Measurements from ENCODE around the gene RNF41. TPM values are rescaled to one million over a fixed set of nuclear protein-coding genes. Genes with fewer than 3 reads are reported as not detected.
"Not testable (repeated sequence)": the region's sequence is repeated elsewhere in the genome, so short reads cannot be mapped to it uniquely, and the experiment has no call there.

The RNF41 gene
- total RNA-seq = 75.8 and 86.0 TPM in 2 replicates

- ChIA-PET CTCF (interaction anchor here (0.6 to 4.0 kb wide), 15 partner anchors 13 to 484 kb away, joined by 3 to 52 read pairs (median 6); partner anchors contain the start of genes ANKRD52, ESYT1, GLS2 and PA2G4), POLR2A (interaction anchor here (0.5 to 4.0 kb wide), 49 partner anchors 10 to 1724 kb away, joined by 3 to 111 read pairs (median 5); partner anchors contain the start of genes ANKRD52, ATP5F1B, BLOC1S1 and CD63)
- ATAC-seq (ENCODE audit: low read depth) = peak; percentile 77
- peak; percentile 93 for DNase-seq
- Mint-ChIP-seq H3K36me3 (ENCODE audit: low read depth) (peaks cover 23% of the 10 kb centered on the region), H3K27ac (peak within 1 kb of the TSS; percentile 98), H3K9me3 (no peaks in the 10 kb centered on the region), H3K27me3 (no peaks in the 10 kb centered on the region), H3K4me3 (peak within 1 kb of the TSS; percentile 99), H3K4me1 (peaks cover 49% of the 10 kb centered on the region)
- intact Hi-C loops (cut with micrococcal nuclease) = loop anchor here (1.0 to 5.0 kb wide), 8 partner anchors 45 to 1299 kb away; partner anchors contain the start of genes COQ10A, CS, DDIT3 and MYL6
- TF ChIP-seq CTCF (IDR thresholded peaks at IDR 0.05) = no peak
These were observed at the start of gene RNF41 for GRCh38 chr12:56221757-56222530. Gene RNF41 (minus strand): TSS chr12:56221922. CDS start chr12:56214047, 7,875 bp downstream.

- no peaks in the 10 kb centered on the region for H3K27me3 Mint-ChIP-seq
- H3K4me1 Mint-ChIP-seq = peaks cover 16% of the 10 kb centered on the region
- no peak for TF ChIP-seq CTCF (IDR thresholded peaks at IDR 0.05)
- POLR2A ChIA-PET = interaction anchor here (1.0 kb wide), 1 partner anchor 108 kb away, joined by 4 read pairs; no protein-coding TSS in a partner anchor
- H3K4me3 Mint-ChIP-seq = no peak overlapping the region
- peaks cover 72% of the 10 kb centered on the region for H3K36me3 Mint-ChIP-seq (ENCODE audit: low read depth)
- ATAC-seq (ENCODE audit: low read depth) (no peak), DNase-seq (no peak)
- H3K27ac Mint-ChIP-seq = no peak overlapping the region
- H3K9me3 Mint-ChIP-seq = no peaks in the 10 kb centered on the region
- intact Hi-C loops (cut with micrococcal nuclease) = loop anchor here (1.0 kb wide), 1 partner anchor 78 kb away; no protein-coding TSS in a partner anchor
- CTCF ChIA-PET = interaction anchor here (1.3 kb wide), 1 partner anchor 81 kb away, joined by 3 read pairs; the partner anchor contains the start of gene SMARCC2
These were observed 49.3 kb upstream of the RNF41 start for GRCh38 chr12:56271031-56271430.

GRCh38 chr12:56267443-56268071 lies 45.8 kb upstream of the RNF41 start:
- H3K4me1 Mint-ChIP-seq = peaks cover 18% of the 10 kb centered on the region
- ChIA-PET CTCF (interaction anchor here (0.7 to 3.2 kb wide), 6 partner anchors 9 to 220 kb away, joined by 3 to 10 read pairs (median 4); partner anchors contain the start of gene ANKRD52), POLR2A (interaction anchor here (0.5 to 2.3 kb wide), 20 partner anchors 10 to 523 kb away, joined by 3 to 25 read pairs (median 6); partner anchors contain the start of genes ANKRD52, CNPY2, CS and ESYT1)
- TF ChIP-seq CTCF (IDR thresholded peaks at IDR 0.05) = no peak
- peak; percentile 22 for ATAC-seq (ENCODE audit: low read depth)
- H3K9me3 Mint-ChIP-seq = no peaks in the 10 kb centered on the region
- peaks cover 40% of the 10 kb centered on the region for H3K36me3 Mint-ChIP-seq (ENCODE audit: low read depth)
- no peaks in the 10 kb centered on the region for H3K27me3 Mint-ChIP-seq
- DNase-seq = no peak
- H3K4me3 Mint-ChIP-seq = peak overlapping the region; percentile 93
- peak overlapping the region; percentile 85 for H3K27ac Mint-ChIP-seq
- intact Hi-C loops (cut with micrococcal nuclease) = loop anchor here (1.0 to 2.0 kb wide), 10 partner anchors 9 to 339 kb away; partner anchors contain the start of genes ANKRD52, CS, IL23A and RNF41

GRCh38 chr12:56266693-56267442 lies 45.1 kb upstream of the RNF41 start, which contains the start of gene COQ10A:
Gene COQ10A (plus strand): TSS chr12:56266942. CDS start chr12:56267119, 177 bp downstream.
- POLR2A ChIA-PET = interaction anchor here (0.5 to 2.3 kb wide), 28 partner anchors 9 to 528 kb away, joined by 3 to 25 read pairs (median 4); partner anchors contain the start of genes ANKRD52, CNPY2, CS and ESYT1
- Mint-ChIP-seq H3K27ac (peak within 1 kb of the TSS; percentile 93), H3K9me3 (no peaks in the 10 kb centered on the region), H3K4me3 (peak within 1 kb of the TSS; percentile 93), H3K36me3 (ENCODE audit: low read depth) (peaks cover 34% of the 10 kb centered on the region), H3K4me1 (peaks cover 18% of the 10 kb centered on the region), H3K27me3 (no peaks in the 10 kb centered on the region)
- CTCF ChIA-PET = interaction anchor here (0.6 to 3.2 kb wide), 8 partner anchors 9 to 293 kb away, joined by 3 to 10 read pairs (median 4); partner anchors contain the start of genes ANKRD52, RAB5B and SMARCC2
- TF ChIP-seq CTCF (IDR thresholded peaks at IDR 0.05) = no peak
- intact Hi-C loops (cut with micrococcal nuclease) = loop anchor here (1.0 to 2.0 kb wide), 10 partner anchors 9 to 338 kb away; partner anchors contain the start of genes ANKRD52, CS, IL23A and RNF41
- peak; percentile 90 for DNase-seq
- ATAC-seq (ENCODE audit: low read depth) = peak; percentile 90

GRCh38 chr12:56266068-56266692 lies 44.5 kb upstream of the RNF41 start:
- intact Hi-C loops (cut with micrococcal nuclease) = loop anchor here (2.0 kb wide), 4 partner anchors 45 to 337 kb away; partner anchors contain the start of genes IL23A, RNF41 and ZC3H10
- Mint-ChIP-seq H3K4me3 (peak overlapping the region; percentile 93), H3K4me1 (peaks cover 18% of the 10 kb centered on the region), H3K27ac (peak overlapping the region; percentile 93), H3K36me3 (ENCODE audit: low read depth) (peaks cover 28% of the 10 kb centered on the region)
- DNase-seq; H3K9me3 Mint-ChIP-seq; ATAC-seq (ENCODE audit: low read depth); H3K27me3 Mint-ChIP-seq: not testable (repeated sequence)
- POLR2A ChIA-PET = interaction anchor here (0.5 to 2.3 kb wide), 20 partner anchors 9 to 527 kb away, joined by 3 to 25 read pairs (median 4); partner anchors contain the start of genes ANKRD52, CNPY2, CS and IL23A
- CTCF ChIA-PET = interaction anchor here (0.6 to 3.2 kb wide), 5 partner anchors 8 to 292 kb away, joined by 3 to 10 read pairs (median 5); partner anchors contain the start of genes ANKRD52, RAB5B and SMARCC2

GRCh38 chr12:56262955-56263354 lies 41.2 kb upstream of the RNF41 start:
- H3K36me3 Mint-ChIP-seq (ENCODE audit: low read depth); POLR2A ChIA-PET; H3K9me3 Mint-ChIP-seq; DNase-seq; H3K4me3 Mint-ChIP-seq; CTCF ChIA-PET; H3K27me3 Mint-ChIP-seq; intact Hi-C loops (cut with micrococcal nuclease); H3K27ac Mint-ChIP-seq; ATAC-seq (ENCODE audit: low read depth): not testable (repeated sequence)
- peaks cover 23% of the 10 kb centered on the region for H3K4me1 Mint-ChIP-seq

All from activated B cell treated with CpG ODN at 0.5 μM for 24 hours (primary cell).